Upper lobe of left lung (tissue), 6 donors: ENCODE data around the gene KRT86. TPM values are rescaled to one million over a fixed set of nuclear protein-coding genes. Genes with fewer than 3 reads are reported as not detected.
"Not testable (repeated sequence)": the region's sequence is repeated elsewhere in the genome, so short reads cannot be mapped to it uniquely, and the experiment has no call there.

ENCODE experiments used
- ATAC-seq, 2 donors: fragments of 200-7000 bp; cut with Tn5 transposase; one replicate each; pipeline ENCODE4 v1.9.1; 2022; ENCODE audit warnings: mild to moderate bottlenecking in 2 of 2, moderate library complexity in 2 of 2; ENCODE audit not compliant: low FRiP score in 2 of 2
- DNase-seq, 2 donors: peaks; one replicate each; pipeline ENCODE4 v3.0.0-alpha.2; 2019 to 2020
- H3K27ac ChIP-seq, 4 donors: fragments of 200-600 bp; sonication (generic); one replicate each; pipeline ENCODE4 v1.5.1; 2016 to 2019
- H3K27me3 ChIP-seq, 4 donors: fragments of 200-600 bp; sonication (generic); one replicate each; pipeline ENCODE4 v1.5.1; 2017 to 2019
- H3K36me3 ChIP-seq, 4 donors: fragments of 200-600 bp; sonication (generic); one replicate each; pipeline ENCODE4 v1.5.1; 2016 to 2019
- H3K4me1 ChIP-seq, 4 donors: fragments of 200-600 bp; sonication (generic); one replicate each; pipeline ENCODE4 v1.5.1; 2018 to 2019
- H3K4me3 ChIP-seq, 4 donors: fragments of 200-600 bp; sonication (generic); one replicate each; pipeline ENCODE4 v1.5.1; 2017 to 2019; ENCODE audit warnings: mild to moderate bottlenecking in 2 of 4, moderate library complexity in 1 of 4
- H3K9me3 ChIP-seq, 4 donors: fragments of 200-600 bp; sonication (generic); one replicate each; pipeline ENCODE4 v1.5.1; 2018 to 2019
- EP300 ChIP-seq, 4 donors: sonication (generic); formaldehyde crosslinking; IDR thresholded peaks; one replicate each; pipeline ENCODE4 v1.5.1; 2017; ENCODE audit warnings: antibody characterized with exemption in 4 of 4, control low read depth in 2 of 4
- POLR2A ChIP-seq, 4 donors: fragments of 450-650 bp; IDR thresholded peaks; one replicate each; pipeline ENCODE4 v1.5.1; 2016 to 2017; ENCODE audit warnings: antibody characterized with exemption in 4 of 4, mild to moderate bottlenecking in 2 of 4
- POLR2AphosphoS5 ChIP-seq, 2 donors: sonication (generic); formaldehyde crosslinking; IDR thresholded peaks; one replicate each; pipeline ENCODE4 v1.5.1; 2017; ENCODE audit warnings: antibody characterized with exemption in 2 of 2
- WGBS, 2 donors: methylation state at CpG; one replicate each; pipeline ENCODE4 v1.1.5; 2017 to 2018; 5-methylcytosine and 5-hydroxymethylcytosine counted together
- total RNA-seq, 6 donors: library from RNA; depleted of rRNA in 4 of 6; stranded (reverse); fragments of >200 nt in 4 of 6; gene quantifications; one replicate each; pipeline versions ENCODE4 v1.1.0 to v1.2.1, GENCODE V29; 2016 to 2021
- TF ChIP-seq, protein P1 (sequence below), 6 experiments: fragments of 450-650 bp in 4 of 6; fragments of 200-600 bp in 2 of 6; sonication (generic) in 2 of 6; IDR thresholded peaks; one replicate each; pipeline ENCODE4 v1.5.1; 2016 to 2019; ENCODE audit warnings: antibody characterized with exemption in 6 of 6
- donor health status: DM: no; HTN: no; CAD: no; lungs with moderate emphysema.
- donor health status: DM: no; HTN: yes; CAD: no; lungs with severe emphysema.

KRT86 gene
- total RNA-seq, 6 donors from 2014 or later = 0.30 to 1.5 (median 0.93) TPM; not detected in 2

DNA sequence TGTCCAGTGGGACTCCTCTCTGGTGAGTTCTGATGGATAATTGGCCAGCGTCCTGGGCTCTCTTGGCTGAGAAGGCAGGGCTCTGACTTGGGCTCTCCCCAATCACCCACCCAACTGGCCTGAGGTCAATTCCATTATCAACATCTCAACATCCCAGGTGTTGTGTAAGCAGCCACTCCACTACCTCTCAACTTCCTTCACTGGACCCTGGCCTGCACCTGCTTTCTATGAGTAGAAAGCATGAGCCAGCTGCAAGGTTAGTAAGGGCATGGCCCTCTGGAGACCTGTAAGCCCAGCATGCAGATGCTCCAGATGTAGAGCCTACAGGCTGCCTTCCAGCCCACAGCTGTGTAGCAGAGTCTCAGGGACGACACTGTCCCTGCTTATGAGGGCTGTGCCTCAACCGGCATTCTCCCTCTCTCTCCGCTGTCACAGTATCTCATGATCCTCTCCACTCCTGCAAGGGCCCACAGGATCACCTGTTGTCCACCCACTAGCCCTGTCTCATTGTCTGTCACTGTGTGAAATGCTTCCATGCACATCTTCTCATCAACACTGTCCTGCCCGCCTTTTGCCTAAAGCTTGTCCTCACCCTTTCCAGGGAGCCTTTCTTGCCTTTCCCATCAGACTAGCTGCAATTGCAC lies 22.2 kb downstream of the KRT86 start:
- H3K27me3 ChIP-seq = no peaks in the 10 kb centered on the region
- WGBS, 2 donors = 81 to 83% methylated on average over 4 to 5 of the region's 5 CpGs
- no peaks in the 10 kb centered on the region for H3K4me1 ChIP-seq
- no peaks in the 10 kb centered on the region for H3K9me3 ChIP-seq
- peak in 1 of 2 donors; percentile 46 for ATAC-seq
- no peak for DNase-seq
- no peak overlapping the region for H3K4me3 ChIP-seq
- TF ChIP-seq, protein P1, sequence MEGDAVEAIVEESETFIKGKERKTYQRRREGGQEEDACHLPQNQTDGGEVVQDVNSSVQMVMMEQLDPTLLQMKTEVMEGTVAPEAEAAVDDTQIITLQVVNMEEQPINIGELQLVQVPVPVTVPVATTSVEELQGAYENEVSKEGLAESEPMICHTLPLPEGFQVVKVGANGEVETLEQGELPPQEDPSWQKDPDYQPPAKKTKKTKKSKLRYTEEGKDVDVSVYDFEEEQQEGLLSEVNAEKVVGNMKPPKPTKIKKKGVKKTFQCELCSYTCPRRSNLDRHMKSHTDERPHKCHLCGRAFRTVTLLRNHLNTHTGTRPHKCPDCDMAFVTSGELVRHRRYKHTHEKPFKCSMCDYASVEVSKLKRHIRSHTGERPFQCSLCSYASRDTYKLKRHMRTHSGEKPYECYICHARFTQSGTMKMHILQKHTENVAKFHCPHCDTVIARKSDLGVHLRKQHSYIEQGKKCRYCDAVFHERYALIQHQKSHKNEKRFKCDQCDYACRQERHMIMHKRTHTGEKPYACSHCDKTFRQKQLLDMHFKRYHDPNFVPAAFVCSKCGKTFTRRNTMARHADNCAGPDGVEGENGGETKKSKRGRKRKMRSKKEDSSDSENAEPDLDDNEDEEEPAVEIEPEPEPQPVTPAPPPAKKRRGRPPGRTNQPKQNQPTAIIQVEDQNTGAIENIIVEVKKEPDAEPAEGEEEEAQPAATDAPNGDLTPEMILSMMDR (IDR thresholded peaks at IDR 0.05) = no peak
- TF ChIP-seq POLR2A (IDR thresholded peaks at IDR 0.05) (no peak), POLR2AphosphoS5 (IDR thresholded peaks at IDR 0.05) (no peak), EP300 (IDR thresholded peaks at IDR 0.05) (no peak)
- no peaks in the 10 kb centered on the region for H3K36me3 ChIP-seq
- H3K27ac ChIP-seq = no peak overlapping the region

DNA sequence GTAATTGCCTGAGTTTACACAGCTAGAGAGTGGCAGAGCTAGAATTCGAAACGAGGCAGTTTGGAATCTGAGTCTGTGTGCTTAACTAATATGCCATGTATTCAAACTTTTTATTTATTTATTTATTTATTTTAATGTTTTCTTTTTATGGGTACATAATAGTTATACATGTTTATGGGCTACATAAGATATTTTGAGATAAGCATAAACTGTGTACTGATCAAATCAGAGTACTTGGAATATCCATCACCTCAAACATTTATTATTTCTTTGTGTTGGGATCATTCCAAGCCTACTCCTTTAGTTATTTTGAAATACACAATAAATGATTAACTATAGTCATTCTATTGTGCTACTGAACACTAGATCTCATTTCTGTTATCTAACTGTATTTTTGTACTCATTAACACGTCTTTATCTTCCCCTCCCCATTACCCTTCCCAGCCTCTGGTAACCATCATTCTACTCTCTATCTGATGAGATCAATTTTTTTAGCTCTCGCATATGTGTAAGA lies 24.3 kb downstream of the KRT86 start:
- WGBS, 2 donors = 58 to 71% methylated on average over 4 of the region's 4 CpGs
- ATAC-seq (no peak), DNase-seq (no peak)
- Histone ChIP-seq H3K4me1 (no peaks in the 10 kb centered on the region), H3K36me3 (no peaks in the 10 kb centered on the region), H3K27ac (no peak overlapping the region), H3K4me3 (no peak overlapping the region), H3K9me3 (no peaks in the 10 kb centered on the region), H3K27me3 (no peaks in the 10 kb centered on the region)
- TF ChIP-seq, protein P1 (IDR thresholded peaks at IDR 0.05) = no peak
- TF ChIP-seq POLR2AphosphoS5 (IDR thresholded peaks at IDR 0.05) = no peak
- TF ChIP-seq POLR2A (IDR thresholded peaks at IDR 0.05) = no peak
- no peak for TF ChIP-seq EP300 (IDR thresholded peaks at IDR 0.05)

DNA sequence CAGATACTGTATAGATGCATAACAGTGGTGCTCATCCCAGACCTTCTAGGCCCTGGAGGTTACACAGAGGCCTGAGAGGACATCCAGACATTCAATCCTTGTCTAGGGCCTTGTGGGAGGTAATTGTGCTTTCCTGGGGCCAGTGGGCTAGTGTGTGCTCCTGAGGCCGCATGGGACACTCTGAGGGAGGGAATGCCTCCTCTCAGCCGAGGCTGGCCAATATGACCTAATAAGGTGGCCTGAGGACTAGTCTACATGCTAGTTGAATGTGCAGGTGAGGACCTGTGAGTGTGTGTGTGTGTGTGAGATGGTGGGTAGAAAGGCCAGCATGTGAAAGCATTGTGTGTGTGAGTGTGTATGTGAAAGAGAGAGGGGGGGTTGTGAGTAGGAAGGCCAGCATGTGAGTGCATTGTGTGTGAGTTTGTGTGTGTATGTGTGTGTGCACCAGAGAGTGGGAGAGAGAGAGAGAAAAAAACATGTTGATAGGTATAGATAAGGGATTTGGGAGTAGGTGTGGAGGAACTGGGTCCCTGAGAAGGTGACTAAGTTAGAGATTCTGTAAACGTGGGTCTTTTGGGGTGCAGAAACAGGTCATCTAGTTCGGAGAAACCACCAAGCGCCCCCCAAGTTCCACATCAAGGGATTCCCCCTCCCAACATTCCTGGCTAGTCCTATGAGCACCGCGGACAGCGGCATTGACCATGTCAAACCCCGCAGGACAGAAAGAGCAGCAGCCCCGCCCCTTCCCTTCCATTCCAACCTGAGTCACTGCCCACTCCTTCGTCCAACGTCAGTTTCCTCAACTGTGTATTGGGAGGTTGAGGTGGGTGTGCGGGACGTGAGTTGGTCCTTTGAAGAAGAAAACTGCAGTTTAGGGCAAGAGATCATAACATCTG lies 26.6 kb downstream of the KRT86 start:
- no peaks in the 10 kb centered on the region for H3K4me1 ChIP-seq
- H3K4me3 ChIP-seq = no peak overlapping the region
- no peak for DNase-seq
- no peaks in the 10 kb centered on the region for H3K36me3 ChIP-seq
- ATAC-seq = no peak
- no peaks in the 10 kb centered on the region for H3K27me3 ChIP-seq
- 57 to 65% methylated on average over 14 of the region's 14 CpGs for WGBS, 2 donors
- TF ChIP-seq POLR2AphosphoS5 (IDR thresholded peaks at IDR 0.05) = no peak
- TF ChIP-seq, protein P1 (IDR thresholded peaks at IDR 0.05) = no peak
- no peak overlapping the region for H3K27ac ChIP-seq
- H3K9me3 ChIP-seq = no peaks in the 10 kb centered on the region

- WGBS, 2 donors = 75 to 85% methylated on average over 6 to 20 of the region's 31 CpGs
- H3K27me3 ChIP-seq, H3K4me3 ChIP-seq, H3K4me1 ChIP-seq, H3K9me3 ChIP-seq, ATAC-seq, H3K27ac ChIP-seq, H3K36me3 ChIP-seq: not testable (repeated sequence)
- DNase-seq = peak in 1 of 2 donors; percentile 47
Measured at GRCh38 chr12:52301721-52302120, 27.3 kb downstream of the KRT86 start.

GRCh38 chr12:52302242-52302914 lies 27.9 kb downstream of the KRT86 start:
- WGBS, 2 donors = no CpG with 5 or more reads among the region's 5 CpGs
- not testable (repeated sequence) for H3K9me3 ChIP-seq, ATAC-seq, H3K36me3 ChIP-seq, DNase-seq, H3K4me1 ChIP-seq, H3K4me3 ChIP-seq, H3K27ac ChIP-seq, H3K27me3 ChIP-seq

DNA sequence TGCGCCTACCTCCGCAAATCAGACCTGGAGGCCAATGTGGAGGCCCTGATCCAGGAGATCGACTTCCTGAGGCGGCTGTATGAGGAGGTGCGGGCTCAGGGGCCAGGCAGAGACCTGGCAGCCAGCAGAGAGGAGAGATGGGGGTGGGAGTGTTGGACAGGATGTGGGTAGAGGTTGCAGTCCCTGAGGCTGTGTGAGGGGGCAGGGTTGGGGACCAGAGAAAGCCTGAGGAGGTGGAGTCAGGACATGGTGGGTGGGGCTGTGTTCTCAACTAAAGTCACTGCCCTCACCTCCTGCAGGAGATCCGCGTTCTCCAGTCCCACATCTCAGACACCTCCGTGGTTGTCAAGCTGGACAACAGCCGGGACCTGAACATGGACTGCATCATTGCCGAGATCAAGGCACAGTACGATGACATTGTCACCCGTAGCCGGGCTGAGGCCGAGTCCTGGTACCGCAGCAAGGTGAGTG lies 30.5 kb downstream of the KRT86 start:
- WGBS, 2 donors = 71 to 78% methylated on average over 15 of the region's 15 CpGs
- not testable (repeated sequence) for H3K36me3 ChIP-seq
- peak in 1 of 2 donors; percentile 24 for DNase-seq

More for the DNA sequence above, 30.5 kb downstream of the KRT86 start:
- not testable (repeated sequence) for H3K4me3 ChIP-seq, ATAC-seq, H3K27me3 ChIP-seq, H3K27ac ChIP-seq, H3K9me3 ChIP-seq
- peaks cover 0 to 14% (median 5%) of the 10 kb centered on the region in 4 donors for H3K4me1 ChIP-seq
